Germinal center (tissue), 1 donor: ENCODE data around the gene C9orf152.

Experiments
- DNase-seq: peaks from one replicate; pipeline ENCODE4 v3.0.0; 2012; ENCODE audit warnings: mixed read lengths, low spot score

Gene C9orf152

DNA sequence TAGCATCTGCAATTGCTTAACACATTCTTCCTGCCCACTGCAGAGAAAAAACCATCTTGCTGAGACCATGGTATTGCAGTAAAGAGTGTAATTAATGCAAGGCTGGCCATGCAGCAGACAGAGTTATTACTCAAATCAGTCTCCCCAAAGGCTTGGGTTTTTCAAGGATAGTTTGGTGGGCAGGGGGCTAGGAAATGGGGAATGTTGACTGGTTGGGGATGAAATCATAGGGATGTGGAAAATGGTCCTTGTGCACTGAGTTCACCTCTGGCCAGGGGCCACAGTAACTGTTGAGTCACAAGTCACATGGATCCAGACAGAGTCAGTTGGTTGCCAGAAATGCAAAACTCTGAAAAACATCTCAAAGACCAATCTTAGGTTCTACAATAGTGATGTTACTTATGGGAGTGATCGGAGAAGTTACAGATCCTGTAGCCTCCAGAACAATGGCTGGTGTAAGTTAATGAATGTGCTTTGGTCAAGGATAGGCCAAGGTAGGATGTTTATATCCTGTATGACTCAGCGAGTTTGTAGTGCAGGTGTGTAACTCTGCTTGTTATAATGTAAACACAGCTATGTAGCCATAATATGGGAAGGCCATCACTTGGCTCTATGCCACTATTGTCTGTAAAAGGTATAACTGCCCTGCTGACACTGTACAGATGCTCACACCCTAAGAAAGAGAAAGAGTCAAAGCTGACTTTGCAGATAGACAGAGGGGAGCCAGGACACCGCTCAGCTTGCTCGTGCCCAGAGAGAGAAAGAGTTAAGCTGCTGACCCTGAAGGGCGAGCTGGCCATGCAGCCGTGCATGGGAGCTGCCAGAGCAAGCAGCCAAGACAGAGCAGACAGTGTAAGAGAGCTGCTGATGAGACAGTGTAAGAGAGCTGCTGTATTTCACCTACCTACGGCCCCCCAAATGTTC, 27.2 kb downstream of the C9orf152 start:
- no peak for DNase-seq

- no peak for DNase-seq
These were observed 28.2 kb downstream of the C9orf152 start for GRCh38 chr9:110179734-110180133.

- no peak for DNase-seq
These were observed 29.7 kb downstream of the C9orf152 start for GRCh38 chr9:110178281-110178680.

GRCh38 chr9:110175275-110175968, 32.5 kb downstream of the C9orf152 start:
- DNase-seq = no peak

DNA sequence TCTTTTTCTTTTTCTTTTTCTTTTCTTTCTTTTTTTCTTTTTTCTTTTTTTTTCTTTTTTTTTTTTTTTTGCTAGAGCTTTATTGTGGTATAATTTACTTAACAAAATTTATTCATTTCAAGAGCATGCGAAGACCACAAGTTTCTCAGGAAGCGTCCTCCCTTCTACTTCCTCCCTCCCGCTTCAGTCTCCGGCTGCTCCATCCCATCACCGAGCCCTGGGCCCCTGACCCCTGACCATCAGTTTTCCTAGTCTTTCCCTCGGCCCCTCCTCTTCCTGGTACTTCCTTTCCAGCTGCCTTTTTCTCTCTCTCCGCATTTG, 34.7 kb downstream of the C9orf152 start:
- no peak for DNase-seq

- no peak for DNase-seq
These were observed 37.4 kb downstream of the C9orf152 start for GRCh38 chr9:110170357-110171257.

- DNase-seq = no peak
These were observed 39.5 kb downstream of the C9orf152 start for GRCh38 chr9:110168486-110168885.

DNA sequence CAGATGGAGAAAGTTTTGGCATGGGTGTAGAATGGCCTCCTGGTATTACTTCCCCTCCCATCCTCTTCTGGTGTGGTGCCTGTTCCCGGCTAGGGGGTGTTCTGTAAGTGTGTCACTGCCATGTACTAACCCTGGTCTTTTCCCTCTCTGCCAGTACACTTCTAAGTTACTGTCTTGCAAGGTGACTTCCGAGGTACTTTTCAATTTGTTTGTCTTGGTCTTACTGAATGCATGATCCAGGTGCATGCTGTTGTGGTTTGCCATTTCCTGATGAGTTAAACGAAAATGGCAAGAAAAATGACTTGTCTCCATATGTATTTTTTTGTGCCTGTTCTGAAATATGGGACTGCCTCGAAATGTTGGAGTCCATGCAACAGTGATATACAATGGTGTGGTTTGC, 46.0 kb downstream of the C9orf152 start:
- DNase-seq = no peak

- DNase-seq = no peak
These were observed 47.3 kb downstream of the C9orf152 start for GRCh38 chr9:110160685-110161084.

DNA sequence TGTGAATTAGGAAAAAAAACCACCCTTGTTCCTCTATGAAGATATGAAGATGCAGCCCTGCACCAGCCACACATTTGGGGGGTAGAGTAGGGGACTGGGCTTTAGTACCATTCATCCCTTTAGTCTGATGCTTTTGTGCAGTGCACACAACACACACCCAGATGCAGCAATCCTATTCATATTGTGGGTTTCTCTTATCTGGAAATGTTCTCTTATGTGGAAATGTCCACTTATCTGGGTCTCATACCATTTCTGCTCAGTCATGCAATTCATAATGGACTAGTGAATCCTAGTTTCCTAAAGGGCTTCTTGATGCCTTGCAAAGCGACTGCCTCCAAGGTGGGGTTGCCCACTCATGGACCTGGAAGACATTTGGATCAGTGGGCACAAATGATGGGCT, 47.8 kb downstream of the C9orf152 start:
- no peak for DNase-seq

GRCh38 chr9:110157823-110158664, 49.9 kb downstream of the C9orf152 start:
- DNase-seq = no peak

DNA sequence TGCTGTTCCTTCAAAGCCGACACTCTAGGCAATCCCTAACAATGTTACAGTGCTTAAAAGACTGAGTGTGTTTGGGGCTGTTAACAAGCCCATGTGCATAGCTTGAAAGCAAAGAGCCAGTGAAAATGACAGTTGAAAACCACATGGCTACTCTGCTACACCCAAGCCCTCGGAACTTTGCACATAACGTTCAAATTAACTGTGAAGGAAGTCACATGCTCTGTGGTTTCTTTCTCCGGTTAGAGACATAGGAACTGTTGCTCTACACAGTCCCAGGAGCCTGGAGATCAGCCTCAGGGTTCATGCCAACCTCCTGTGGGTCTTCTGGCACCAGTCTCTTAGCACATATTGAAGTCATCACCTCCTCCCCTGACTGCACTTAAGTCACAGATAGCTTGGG, 51.1 kb downstream of the C9orf152 start:
- no peak for DNase-seq

DNA sequence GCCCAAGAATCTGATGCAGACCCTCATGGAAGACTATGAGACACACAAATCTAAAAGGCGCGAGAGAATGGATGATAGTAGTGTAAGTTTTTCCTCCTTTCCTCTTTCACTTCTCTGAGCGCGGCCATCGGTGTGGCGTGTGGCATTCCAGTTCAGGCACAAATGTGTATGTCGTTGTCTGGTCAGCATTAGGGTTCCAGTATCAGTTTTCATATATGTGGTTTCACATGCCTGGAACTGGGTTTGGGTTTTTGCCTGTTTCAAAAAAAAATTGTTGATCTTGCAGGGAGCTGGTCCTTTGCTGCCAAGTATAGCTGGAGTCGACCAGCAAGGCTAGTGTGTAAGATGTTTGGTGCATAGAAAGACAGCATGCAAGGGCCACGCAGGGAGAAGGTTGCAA, 51.5 kb downstream of the C9orf152 start:
- no peak for DNase-seq

DNA sequence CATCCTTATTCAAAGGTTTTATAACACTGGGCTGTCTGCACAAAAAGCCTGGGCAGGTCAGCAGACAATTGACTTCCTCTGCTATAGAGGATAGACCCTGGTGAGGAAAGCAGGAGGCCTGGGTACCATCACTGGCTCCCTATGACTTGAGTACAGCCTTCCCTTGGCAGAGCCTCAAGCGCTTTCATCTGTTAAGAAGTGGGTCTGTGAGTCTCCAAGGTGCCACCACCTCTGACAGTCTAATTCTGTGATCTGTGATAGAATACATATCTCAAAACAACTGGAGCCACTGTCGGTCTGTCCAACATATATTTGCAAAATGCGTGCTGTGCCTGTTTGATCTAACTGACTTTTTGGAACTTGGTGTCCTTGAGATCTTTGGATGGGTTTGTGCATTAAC, 52.2 kb downstream of the C9orf152 start:
- no peak for DNase-seq

DNA sequence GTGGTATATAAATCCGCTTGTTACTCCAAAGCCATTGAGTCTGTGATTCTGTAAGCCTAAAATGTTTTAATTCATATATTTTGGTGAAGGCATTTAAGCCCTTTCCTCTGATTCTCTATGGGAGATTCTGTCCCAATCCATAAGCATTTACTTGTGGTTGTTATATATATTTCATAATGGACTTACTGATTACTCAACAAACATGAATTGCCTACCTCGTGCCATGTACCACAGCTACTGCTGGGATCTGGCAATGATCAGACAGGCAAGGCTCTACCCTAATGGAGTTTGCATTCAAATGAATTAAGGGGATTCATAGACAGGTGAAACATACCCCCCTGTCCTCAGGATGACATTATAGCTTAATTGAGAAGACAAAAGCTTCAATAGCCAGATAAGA, 54.5 kb downstream of the C9orf152 start:
- DNase-seq = no peak

DNA sequence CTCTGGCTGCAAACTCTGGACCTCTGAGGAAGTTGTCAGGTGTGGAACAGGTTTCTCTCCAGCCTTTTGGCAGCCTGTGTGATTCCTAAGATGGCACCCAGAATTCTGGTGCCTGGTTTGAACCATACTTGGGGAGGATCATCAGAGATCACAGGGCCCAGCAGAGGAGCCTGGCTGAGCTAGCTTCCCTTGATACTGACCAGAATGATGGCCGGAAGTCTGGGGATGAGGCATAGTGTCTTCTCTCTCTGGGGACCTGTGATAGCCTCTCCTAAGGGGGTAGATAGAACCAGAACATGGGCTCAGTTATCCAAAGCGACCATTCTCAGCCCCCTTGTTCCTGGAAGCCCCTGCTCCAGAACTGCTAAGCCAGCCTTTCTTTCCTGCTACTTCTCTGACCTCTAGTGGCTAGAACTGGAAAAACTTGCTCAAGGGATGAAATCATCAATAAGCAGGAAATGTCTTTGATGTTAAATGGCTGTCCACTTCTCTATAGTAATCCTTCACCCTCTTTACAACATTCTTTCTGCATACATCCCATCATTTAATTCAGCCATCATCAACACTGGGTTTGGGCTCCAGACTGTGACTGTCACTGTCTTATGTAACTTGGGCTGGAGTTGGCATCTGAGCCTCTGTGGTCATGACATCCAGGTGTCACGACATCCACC, 55.1 kb downstream of the C9orf152 start:
- DNase-seq = no peak
